Ectodermal cell (in vitro differentiated cells): ENCODE results near the gene TMSB10. TPM values are rescaled to one million over a fixed set of nuclear protein-coding genes. Genes with fewer than 3 reads are reported as not detected.

Experiments used
- H3K27ac ChIP-seq: 2 replicates; pipeline ENCODE4 v1.7.0; 2013; ENCODE audit warnings: mild to moderate bottlenecking, low read depth, low read length; ENCODE audit not compliant: insufficient read depth, poor library complexity, severe bottlenecking
- H3K27me3 ChIP-seq: 2 replicates; pipeline ENCODE4 v1.7.0; 2013; ENCODE audit warnings: mild to moderate bottlenecking, low read length; ENCODE audit not compliant: insufficient read depth, control insufficient read depth, poor library complexity, severe bottlenecking
- H3K36me3 ChIP-seq: one replicate; pipeline ENCODE4 v1.7.0; 2013; ENCODE audit warnings: low read length; ENCODE audit not compliant: control insufficient read depth, insufficient read depth
- H3K4me1 ChIP-seq: one replicate; pipeline ENCODE4 v1.7.0; 2013; ENCODE audit warnings: low read length; ENCODE audit not compliant: control insufficient read depth, insufficient read depth
- H3K4me3 ChIP-seq: 2 replicates; pipeline ENCODE4 v1.7.0; 2013; ENCODE audit warnings: low read depth, low read length, control low read depth; ENCODE audit not compliant: insufficient read depth
- H3K9me3 ChIP-seq: 2 replicates; pipeline ENCODE4 v1.7.0; 2013; ENCODE audit warnings: mild to moderate bottlenecking, low read length, moderate library complexity; ENCODE audit not compliant: control insufficient read depth
- WGBS, 2 experiments: methylation state at CpG; one replicate each; pipeline ENCODE4 v1.1.7; 2013; ENCODE audit warnings: missing lambda C conversion rate in 2 of 2; 5-methylcytosine and 5-hydroxymethylcytosine counted together
- polyA plus RNA-seq, 4 experiments: library from polyadenylated mRNA; stranded (reverse); fragments of 50-300 nt; gene quantifications; one replicate each; pipeline ENCODE4 v1.2.3, GENCODE V29; 2013

The TMSB10 gene
- polyA plus RNA-seq (2013, experiment 1 of 4): 2,087 TPM
- 1,866 TPM for polyA plus RNA-seq (2013, experiment 2 of 4)
- polyA plus RNA-seq (2013, experiment 3 of 4): 2,013 TPM
- polyA plus RNA-seq (2013, experiment 4 of 4): 2,226 TPM

DNA sequence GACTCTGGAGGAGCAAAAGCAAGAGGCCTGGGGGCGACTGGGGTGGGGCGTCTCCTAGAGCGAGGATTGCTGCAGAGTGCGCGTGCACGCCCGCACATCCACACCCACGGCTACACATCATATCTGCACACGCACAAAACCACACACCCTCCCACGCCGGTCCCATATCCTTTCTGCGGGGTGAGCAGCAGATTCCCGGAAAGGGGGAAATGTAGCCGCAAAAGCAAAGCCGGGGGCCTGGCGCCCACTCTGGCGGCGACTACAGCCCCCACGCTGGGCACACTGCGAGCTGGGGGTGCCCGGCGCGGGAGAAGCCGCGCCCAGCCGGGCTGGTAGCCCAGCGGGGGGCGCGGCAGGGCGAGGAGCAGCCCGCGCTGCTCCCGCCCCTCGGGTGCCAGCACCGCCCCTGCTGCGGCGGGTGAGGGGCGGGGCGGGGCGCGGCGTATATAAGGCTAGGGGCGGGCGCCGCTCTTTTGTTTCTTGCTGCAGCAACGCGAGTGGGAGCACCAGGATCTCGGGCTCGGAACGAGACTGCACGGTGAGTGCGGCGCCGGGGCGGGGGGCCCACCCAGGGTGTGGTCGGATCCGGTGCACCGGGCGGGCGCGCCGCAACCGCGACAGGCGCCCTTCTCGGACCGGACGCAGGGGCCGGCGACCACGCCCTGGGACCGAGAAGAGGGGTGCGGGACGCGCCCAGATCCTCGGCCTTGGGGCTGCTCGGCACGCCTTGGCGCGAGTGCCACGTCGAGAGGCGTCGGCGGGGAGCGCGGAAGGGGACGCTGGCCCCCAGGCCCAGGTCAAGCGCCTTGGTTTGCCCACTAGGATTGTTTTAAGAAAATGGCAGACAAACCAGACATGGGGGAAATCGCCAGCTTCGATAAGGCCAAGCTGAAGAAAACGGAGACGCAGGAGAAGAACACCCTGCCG is at the start of gene TMSB10:
TSS of gene TMSB10 (plus strand) at position 476 of the 927 bp plus-strand sequence.
- H3K27ac ChIP-seq: peak within 1 kb of the TSS; percentile 72
- peaks cover 10% of the 10 kb centered on the region for H3K27me3 ChIP-seq
- 0% methylated on average over 94 of the region's 94 CpGs for WGBS, 2 experiments
- no peaks in the 10 kb centered on the region for H3K9me3 ChIP-seq
- peak within 1 kb of the TSS; percentile 94 for H3K4me3 ChIP-seq
- no peaks in the 10 kb centered on the region for H3K4me1 ChIP-seq
- H3K36me3 ChIP-seq: peaks cover 7% of the 10 kb centered on the region

DNA sequence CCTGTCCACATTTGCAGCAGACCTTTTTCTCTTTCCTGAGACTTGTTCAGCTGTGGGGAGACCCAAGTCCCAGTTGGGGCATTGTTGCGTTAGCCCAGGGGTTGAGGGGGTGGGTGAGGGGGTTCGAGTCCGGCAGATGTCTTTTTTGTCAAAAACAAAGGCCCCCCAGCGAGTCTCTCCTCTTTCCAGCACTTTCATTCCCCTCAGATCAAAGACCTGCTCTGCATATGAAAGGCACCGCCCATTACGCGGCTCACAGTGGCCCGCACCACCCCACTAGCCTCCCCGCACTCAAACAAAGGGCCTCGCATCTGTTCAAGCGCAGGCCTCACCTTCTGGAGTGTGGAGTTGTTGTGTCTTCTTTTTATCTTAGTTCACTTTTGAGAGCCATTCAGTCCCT is 49.7 kb upstream of the TMSB10 start:
- Histone ChIP-seq H3K27ac (peak overlapping the region; percentile 60), H3K4me3 (no peak overlapping the region)

DNA sequence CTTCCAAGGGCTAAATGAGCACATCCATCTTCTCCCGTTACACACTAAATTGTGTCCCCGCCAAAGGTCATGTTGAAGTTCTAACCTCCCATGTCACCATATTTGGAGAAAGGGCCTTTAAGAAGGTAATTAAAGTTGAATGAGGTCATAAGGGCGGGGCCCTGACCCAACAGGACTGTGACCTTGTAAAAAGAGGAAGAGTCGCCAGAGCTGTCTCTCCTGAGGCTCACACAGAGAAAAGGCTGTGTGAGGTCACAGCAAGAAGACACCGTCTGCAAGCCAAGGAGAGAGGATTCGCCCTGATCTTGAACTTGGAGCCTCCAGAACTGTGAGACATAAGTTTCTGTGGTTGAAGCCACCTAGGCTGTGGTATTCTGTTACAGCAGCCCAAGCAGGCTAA is 48.7 kb upstream of the TMSB10 start:
- Histone ChIP-seq H3K27ac (no peak overlapping the region), H3K4me3 (no peak overlapping the region), H3K4me1 (peaks cover 4% of the 10 kb centered on the region), H3K27me3 (peaks cover 29% of the 10 kb centered on the region), H3K36me3 (no peaks in the 10 kb centered on the region), H3K9me3 (no peaks in the 10 kb centered on the region)
- WGBS, 2 experiments: 85 to 92% methylated on average over 6 of the region's 6 CpGs

More for the DNA sequence above, 49.7 kb upstream of the TMSB10 start:
- no peaks in the 10 kb centered on the region for H3K9me3 ChIP-seq
- H3K36me3 ChIP-seq: no peaks in the 10 kb centered on the region
- WGBS, 2 experiments: 0 to 1% methylated on average over 5 to 11 of the region's 11 CpGs
- peaks cover 4% of the 10 kb centered on the region for H3K4me1 ChIP-seq
- H3K27me3 ChIP-seq: peaks cover 29% of the 10 kb centered on the region

DNA sequence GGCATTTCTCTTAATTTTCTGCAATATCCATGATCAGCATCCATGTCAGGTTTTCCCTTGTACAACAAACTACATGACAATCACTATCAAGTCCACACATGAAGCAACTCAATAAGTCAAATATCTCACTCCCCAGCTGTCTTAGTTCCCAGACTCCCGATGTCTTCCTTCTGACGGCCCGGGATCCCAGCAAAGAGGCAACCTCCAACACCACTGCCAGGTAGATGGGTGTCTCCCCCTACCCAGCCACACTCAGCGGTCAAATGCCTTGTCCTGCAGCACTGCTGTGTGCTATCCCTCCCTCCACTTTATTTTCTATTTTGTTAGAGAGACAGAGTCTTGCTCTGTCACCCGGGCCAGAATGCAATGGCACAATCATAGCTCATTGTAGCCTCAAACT is 47.9 kb upstream of the TMSB10 start:
- Histone ChIP-seq H3K4me3 (no peak overlapping the region), H3K9me3 (no peaks in the 10 kb centered on the region), H3K4me1 (peaks cover 4% of the 10 kb centered on the region), H3K27me3 (peaks cover 29% of the 10 kb centered on the region), H3K36me3 (no peaks in the 10 kb centered on the region), H3K27ac (no peak overlapping the region)
- WGBS, 2 experiments: 84 to 92% methylated on average over 5 of the region's 5 CpGs

DNA sequence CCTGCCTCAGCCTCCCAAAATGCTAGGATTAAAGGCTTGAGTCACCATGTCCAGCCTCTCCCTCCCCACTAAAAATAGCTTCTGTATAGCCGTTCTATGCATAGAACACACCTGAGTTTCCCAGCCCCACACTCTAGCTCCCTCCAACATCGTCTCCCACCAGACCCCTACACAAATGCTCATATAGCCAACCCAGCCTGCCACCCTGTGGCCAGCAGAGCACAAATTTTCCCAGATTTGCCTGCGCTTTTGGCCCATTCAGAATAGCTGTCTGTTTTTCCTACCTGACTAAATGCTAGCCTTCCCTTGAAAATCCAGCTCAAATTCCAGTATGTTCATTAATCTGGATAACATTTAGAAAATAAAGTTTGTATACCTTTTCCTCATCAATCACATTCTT is 47.3 kb upstream of the TMSB10 start:
- peaks cover 29% of the 10 kb centered on the region for H3K27me3 ChIP-seq
- H3K4me3 ChIP-seq: no peak overlapping the region
- H3K36me3 ChIP-seq: no peaks in the 10 kb centered on the region
- 62 to 65% methylated on average over 3 of the region's 3 CpGs for WGBS, 2 experiments
- H3K9me3 ChIP-seq: no peaks in the 10 kb centered on the region
- H3K27ac ChIP-seq: no peak overlapping the region
- H3K4me1 ChIP-seq: peaks cover 4% of the 10 kb centered on the region

DNA sequence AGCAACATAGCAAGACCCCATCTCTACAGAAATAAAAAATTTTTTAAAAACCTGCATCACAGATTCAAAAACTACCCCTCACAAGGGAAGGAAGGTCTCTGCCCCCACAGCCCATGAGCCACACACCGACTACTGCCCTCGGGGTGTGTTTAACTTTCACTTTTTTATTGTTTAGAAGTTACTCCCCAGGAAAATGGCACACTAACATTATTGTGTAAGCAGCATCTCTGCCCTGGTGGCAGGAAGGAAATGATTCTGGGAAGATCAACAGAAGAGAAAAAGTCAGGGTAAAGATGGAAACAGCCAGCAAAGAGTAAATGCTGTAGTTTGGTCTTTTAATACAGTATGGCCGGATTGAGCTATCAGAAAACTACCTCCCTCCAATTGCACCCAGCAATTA is 46.5 kb upstream of the TMSB10 start:
- Histone ChIP-seq H3K27me3 (peaks cover 29% of the 10 kb centered on the region), H3K36me3 (no peaks in the 10 kb centered on the region), H3K27ac (no peak overlapping the region), H3K4me3 (no peak overlapping the region), H3K9me3 (no peaks in the 10 kb centered on the region), H3K4me1 (peaks cover 4% of the 10 kb centered on the region)
- 92 to 94% methylated on average over 3 of the region's 3 CpGs for WGBS, 2 experiments

DNA sequence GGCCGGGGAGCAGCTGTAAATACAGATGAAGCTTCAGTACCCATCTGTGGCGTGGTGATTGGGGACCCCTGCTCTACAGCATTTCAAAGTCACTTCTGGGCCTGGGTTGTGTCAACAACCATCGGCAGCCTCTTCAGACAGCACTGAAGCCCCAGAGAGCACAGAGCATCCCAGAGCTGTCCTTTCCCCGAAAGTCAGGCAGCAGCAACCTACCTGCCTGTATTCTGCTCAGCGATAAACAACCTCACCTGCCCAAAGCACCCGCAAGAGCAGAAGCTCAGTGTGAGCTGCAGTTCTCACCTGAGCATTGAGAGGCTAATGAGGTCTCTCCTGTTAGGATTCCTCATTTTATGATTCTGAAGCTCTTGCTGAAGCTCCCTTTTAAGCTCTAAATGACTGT is 43.9 kb upstream of the TMSB10 start:
- Histone ChIP-seq H3K27me3 (peaks cover 13% of the 10 kb centered on the region), H3K4me1 (peaks cover 4% of the 10 kb centered on the region), H3K9me3 (no peaks in the 10 kb centered on the region), H3K36me3 (no peaks in the 10 kb centered on the region), H3K27ac (no peak overlapping the region), H3K4me3 (no peak overlapping the region)
- 86% methylated on average over 6 of the region's 6 CpGs for WGBS, 2 experiments

DNA sequence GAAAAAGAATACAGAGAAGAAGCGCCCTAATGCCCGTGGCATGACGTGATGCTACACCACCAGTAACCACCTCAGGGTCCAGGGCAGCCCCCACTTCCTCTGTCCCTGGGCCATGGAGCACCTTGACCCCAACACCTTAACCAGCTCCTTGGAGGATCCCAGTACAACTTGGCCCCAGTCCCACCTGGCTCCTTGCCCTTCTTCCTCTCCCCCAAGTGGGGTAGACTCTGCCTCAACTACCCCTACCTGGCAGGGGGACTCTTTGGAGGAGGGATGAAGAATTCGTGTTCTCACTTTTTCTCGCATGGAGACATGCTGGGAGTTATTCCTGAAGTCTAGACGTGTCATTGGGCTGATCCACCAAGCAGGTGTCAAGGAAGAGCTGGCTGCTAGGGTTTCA is 43.5 kb upstream of the TMSB10 start:
- Histone ChIP-seq H3K27ac (no peak overlapping the region), H3K27me3 (peaks cover 9% of the 10 kb centered on the region), H3K4me1 (no peaks in the 10 kb centered on the region), H3K4me3 (no peak overlapping the region), H3K36me3 (no peaks in the 10 kb centered on the region), H3K9me3 (no peaks in the 10 kb centered on the region)
- WGBS, 2 experiments: 85 to 87% methylated on average over 6 of the region's 6 CpGs

DNA sequence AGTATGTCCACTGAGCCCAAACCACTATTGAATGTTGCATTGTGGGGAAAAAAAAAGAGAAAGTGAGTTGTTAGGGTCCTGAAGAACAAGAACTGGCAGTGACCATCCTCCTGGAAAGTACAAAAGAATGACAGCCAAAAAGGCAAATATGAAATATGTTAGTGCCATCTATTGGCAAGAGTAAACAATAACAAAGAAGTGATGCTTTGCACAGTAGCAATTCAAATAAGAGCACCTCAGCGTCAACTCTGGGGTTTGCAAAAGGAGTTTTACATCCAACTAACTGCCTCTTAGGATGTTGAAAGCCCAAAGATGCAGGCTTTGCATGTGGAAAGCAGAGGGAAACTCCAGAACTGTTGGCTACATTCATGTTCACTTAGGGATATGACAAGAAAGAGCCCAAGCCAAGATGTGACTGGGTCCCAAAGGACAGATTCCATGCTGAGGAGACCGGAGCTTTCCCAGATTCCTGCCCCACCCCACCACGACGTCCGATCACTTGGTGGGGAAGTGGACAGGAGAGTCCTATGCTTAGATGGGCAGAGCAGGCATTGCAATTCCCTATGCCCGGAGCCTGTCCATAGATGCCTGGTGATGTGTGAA is 40.2 kb upstream of the TMSB10 start:
- no peaks in the 10 kb centered on the region for H3K36me3 ChIP-seq
- no peak overlapping the region for H3K4me3 ChIP-seq
- no peaks in the 10 kb centered on the region for H3K27me3 ChIP-seq
- no peaks in the 10 kb centered on the region for H3K9me3 ChIP-seq
- H3K27ac ChIP-seq: no peak overlapping the region
- WGBS, 2 experiments: 90 to 91% methylated on average over 6 of the region's 6 CpGs
- no peaks in the 10 kb centered on the region for H3K4me1 ChIP-seq

DNA sequence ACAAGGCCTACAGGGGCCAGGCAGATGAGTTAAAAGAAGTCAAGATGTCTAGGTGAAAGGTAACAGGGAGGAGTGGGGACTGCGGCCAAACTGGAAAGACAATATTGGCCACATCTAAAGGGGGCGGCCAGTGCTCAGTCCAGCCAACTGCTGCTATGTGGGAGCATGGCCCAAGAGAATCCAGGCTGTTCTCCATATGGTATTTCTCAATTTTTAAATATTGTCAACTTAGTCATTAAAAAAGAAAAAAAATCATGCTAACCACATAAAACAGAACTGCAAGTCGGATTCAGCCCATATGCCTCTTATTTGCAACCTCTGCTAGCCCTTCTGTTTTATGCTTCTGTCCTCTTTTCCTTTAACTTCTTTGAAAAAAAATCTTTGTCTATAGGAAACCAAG is 39.3 kb upstream of the TMSB10 start:
- H3K9me3 ChIP-seq: no peaks in the 10 kb centered on the region
- no peak overlapping the region for H3K27ac ChIP-seq
- 90 to 94% methylated on average over 3 of the region's 3 CpGs for WGBS, 2 experiments
- no peaks in the 10 kb centered on the region for H3K27me3 ChIP-seq
- H3K4me3 ChIP-seq: no peak overlapping the region
- no peaks in the 10 kb centered on the region for H3K36me3 ChIP-seq
- H3K4me1 ChIP-seq: no peaks in the 10 kb centered on the region
